ENCODE results near the gene MS4A6E. TPM values are rescaled to one million over a fixed set of nuclear protein-coding genes. Genes with fewer than 3 reads are reported as not detected.

MS4A6E gene
- total RNA-seq, 4 donors from 2014 or later, result not detected

DNA sequence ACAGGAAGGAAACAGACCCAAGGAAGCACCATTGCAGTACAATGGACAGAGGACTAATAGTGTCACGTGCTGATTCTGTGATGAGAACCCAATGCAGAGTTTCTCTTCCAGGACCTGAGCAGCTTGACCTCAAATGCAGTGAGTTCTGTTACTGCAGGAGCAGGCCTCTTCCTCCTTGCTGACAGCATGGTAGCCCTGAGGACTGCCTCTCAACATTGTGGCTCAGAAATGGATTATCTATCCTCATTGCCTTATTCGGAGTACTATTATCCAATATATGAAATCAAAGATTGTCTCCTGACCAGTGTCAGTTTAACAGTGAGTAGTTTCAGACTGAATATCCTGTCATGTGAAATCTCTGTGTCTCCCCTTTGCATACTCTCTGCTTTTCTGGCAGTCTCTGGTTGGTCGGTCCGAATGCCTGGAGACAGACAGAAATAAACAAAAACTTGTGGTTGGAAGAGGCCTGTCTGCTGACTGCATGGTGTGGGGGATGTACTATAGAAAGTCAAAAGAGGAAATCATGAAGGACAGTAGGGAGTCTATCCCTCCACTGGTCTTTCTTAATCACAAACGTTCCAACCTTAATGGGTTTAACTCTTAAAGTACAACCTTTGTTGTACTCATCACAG is 62.3 kb downstream of the MS4A6E start:
- Histone ChIP-seq H3K4me3 (no peak overlapping the region), H3K27me3 (no peaks in the 10 kb centered on the region), H3K4me1 (no peaks in the 10 kb centered on the region), H3K36me3 (no peaks in the 10 kb centered on the region), H3K27ac (peak overlapping the region in 1 of 4 donors; percentile 25), H3K9me3 (no peaks in the 10 kb centered on the region)
- intact Hi-C loops (cut with DNase I), result no loop called here
- 12 to 42% methylated on average over 5 of the region's 5 CpGs for WGBS, 2 donors
- TF ChIP-seq POLR2A (IDR thresholded peaks at IDR 0.05), result no peak
- TF ChIP-seq, protein P1, sequence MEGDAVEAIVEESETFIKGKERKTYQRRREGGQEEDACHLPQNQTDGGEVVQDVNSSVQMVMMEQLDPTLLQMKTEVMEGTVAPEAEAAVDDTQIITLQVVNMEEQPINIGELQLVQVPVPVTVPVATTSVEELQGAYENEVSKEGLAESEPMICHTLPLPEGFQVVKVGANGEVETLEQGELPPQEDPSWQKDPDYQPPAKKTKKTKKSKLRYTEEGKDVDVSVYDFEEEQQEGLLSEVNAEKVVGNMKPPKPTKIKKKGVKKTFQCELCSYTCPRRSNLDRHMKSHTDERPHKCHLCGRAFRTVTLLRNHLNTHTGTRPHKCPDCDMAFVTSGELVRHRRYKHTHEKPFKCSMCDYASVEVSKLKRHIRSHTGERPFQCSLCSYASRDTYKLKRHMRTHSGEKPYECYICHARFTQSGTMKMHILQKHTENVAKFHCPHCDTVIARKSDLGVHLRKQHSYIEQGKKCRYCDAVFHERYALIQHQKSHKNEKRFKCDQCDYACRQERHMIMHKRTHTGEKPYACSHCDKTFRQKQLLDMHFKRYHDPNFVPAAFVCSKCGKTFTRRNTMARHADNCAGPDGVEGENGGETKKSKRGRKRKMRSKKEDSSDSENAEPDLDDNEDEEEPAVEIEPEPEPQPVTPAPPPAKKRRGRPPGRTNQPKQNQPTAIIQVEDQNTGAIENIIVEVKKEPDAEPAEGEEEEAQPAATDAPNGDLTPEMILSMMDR (IDR thresholded peaks at IDR 0.05), result no peak
- no peak for DNase-seq

DNA sequence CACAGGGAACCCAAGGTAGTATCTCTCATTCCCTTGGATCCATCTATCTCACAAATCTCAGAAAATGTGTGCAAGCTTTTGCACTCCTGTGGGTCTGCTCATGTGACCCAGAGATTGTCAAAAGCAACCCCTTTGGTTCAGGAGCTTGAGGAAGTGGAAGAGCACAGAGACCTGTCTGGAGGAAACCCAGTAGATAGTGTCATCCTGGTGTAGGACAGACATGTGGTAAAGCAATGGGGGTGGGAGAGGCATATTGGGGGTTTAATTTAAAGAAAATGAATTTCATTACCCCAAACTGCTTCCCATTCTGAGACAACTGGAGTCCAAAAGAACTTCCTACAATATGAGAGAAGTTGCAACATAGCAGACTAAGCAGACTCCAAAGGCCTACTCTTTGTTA is 63.4 kb downstream of the MS4A6E start:
- Histone ChIP-seq H3K9me3 (no peaks in the 10 kb centered on the region), H3K27ac (no peak overlapping the region), H3K4me3 (no peak overlapping the region), H3K36me3 (no peaks in the 10 kb centered on the region), H3K4me1 (no peaks in the 10 kb centered on the region), H3K27me3 (no peaks in the 10 kb centered on the region)
- intact Hi-C loops (cut with DNase I), result no loop called here
- no peak for DNase-seq
- TF ChIP-seq, protein P1 (IDR thresholded peaks at IDR 0.05), result no peak
- no peak for TF ChIP-seq POLR2A (IDR thresholded peaks at IDR 0.05)

Other genes with a start within 250 kb of the MS4A6E start
- gene MS4A2, start 238.6 kb upstream of the MS4A6E start, total RNA-seq, result 10 to 100 TPM in 1 of 4 donors, under 1 TPM in 1, not detected in 2; 0.12 to 13.2 TPM
- 10 to 100 TPM in 2 of 4 donors, 1 to 10 TPM in 2; 2.7 to 87.7 (median 23.7) TPM for gene MS4A6A, start 144.2 kb upstream of the MS4A6E start, total RNA-seq
- gene MS4A4E, start 84.1 kb upstream of the MS4A6E start, total RNA-seq, result 1 to 10 TPM in 1 of 4 donors, under 1 TPM in 2, not detected in 1; 0.32 to 4.2 (median 0.88) TPM
- 10 to 100 TPM in 2 of 4 donors, 1 to 10 TPM in 1, under 1 TPM in 1; 0.42 to 32.0 (median 8.3) TPM for gene MS4A4A, start 46.6 kb upstream of the MS4A6E start, total RNA-seq
- gene MS4A7, start 51.3 kb downstream of the MS4A6E start, total RNA-seq, result 10 to 100 TPM in 2 of 4 donors, 1 to 10 TPM in 2; 3.8 to 23.5 (median 10.3) TPM
- under 1 TPM; 0.15 to 0.95 (median 0.42) TPM for gene MS4A14, start 69.2 kb downstream of the MS4A6E start, total RNA-seq
- gene MS4A5, start 102.3 kb downstream of the MS4A6E start, total RNA-seq, result not detected
- gene MS4A1, start 128.6 kb downstream of the MS4A6E start, total RNA-seq, result 1 to 10 TPM in 1 of 4 donors, under 1 TPM in 1, not detected in 2; 0.38 to 1.2 TPM
- not detected for gene MS4A12, start 165.5 kb downstream of the MS4A6E start, total RNA-seq
- not detected for gene MS4A13, start 188.1 kb downstream of the MS4A6E start, total RNA-seq